ENCODE measurements around the gene SH3D21. TPM values are rescaled to one million over a fixed set of nuclear protein-coding genes. Genes with fewer than 3 reads are reported as not detected.
A peak's percentile ranks its signal among the peaks of the same experiment; 100 is the strongest.

SH3D21 gene
- total RNA-seq, 1 donor from 2014 or later, result 8.5 TPM

DNA sequence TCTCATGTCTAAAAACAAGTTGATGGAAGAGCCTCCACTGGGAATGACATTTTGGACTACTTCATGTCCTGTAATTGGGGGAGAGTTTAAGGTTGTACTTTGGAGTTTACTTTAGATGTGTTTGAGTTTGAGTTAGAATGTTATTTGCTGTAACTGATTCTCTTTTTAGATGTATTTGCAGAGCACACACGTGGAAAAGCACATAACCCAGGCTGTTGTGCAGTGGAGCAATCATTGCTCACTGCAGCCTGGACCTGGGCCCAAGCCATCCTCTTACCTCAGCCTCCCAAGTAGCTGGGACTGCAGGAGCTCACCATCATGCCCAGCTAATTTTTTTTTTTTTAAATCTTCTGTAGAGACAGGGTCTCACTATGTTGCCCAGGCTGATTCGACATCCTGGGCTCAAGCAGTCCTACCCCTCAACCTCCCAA, 36.7 kb upstream of the SH3D21 start:
- TF ChIP-seq, protein P1, sequence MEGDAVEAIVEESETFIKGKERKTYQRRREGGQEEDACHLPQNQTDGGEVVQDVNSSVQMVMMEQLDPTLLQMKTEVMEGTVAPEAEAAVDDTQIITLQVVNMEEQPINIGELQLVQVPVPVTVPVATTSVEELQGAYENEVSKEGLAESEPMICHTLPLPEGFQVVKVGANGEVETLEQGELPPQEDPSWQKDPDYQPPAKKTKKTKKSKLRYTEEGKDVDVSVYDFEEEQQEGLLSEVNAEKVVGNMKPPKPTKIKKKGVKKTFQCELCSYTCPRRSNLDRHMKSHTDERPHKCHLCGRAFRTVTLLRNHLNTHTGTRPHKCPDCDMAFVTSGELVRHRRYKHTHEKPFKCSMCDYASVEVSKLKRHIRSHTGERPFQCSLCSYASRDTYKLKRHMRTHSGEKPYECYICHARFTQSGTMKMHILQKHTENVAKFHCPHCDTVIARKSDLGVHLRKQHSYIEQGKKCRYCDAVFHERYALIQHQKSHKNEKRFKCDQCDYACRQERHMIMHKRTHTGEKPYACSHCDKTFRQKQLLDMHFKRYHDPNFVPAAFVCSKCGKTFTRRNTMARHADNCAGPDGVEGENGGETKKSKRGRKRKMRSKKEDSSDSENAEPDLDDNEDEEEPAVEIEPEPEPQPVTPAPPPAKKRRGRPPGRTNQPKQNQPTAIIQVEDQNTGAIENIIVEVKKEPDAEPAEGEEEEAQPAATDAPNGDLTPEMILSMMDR (IDR thresholded peaks at IDR 0.05), result no peak
- DNase-seq (peak; percentile 48), ATAC-seq (peak in 1 of 2 donors; percentile 52)
- Histone ChIP-seq H3K4me3 (no peak overlapping the region), H3K27me3 (ENCODE audit: low read depth) (no peaks in the 10 kb centered on the region), H3K36me3 (peaks cover 54% of the 10 kb centered on the region), H3K9me3 (no peaks in the 10 kb centered on the region), H3K27ac (no peak overlapping the region), H3K4me1 (no peaks in the 10 kb centered on the region)
- intact Hi-C loops (cut with DNase I), result no loop called here

DNA sequence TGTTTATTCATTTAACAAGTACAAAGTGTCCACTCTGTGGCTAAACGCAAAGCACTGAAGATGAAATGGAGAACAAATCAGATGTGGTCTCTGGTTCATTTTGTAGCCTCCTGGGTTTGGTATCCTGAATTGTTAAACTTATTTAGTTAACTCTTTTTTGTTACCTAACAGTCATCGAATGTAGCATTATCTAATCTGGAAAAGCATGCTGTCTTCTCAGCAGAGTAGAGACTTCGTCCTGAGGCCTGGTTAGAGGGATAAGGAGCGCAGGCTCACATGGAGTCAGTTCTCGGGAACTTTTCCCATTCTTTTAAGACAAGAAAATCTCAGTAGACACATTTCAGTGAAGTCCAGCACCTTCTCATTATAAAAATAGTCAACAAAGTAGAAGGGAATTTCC, 33.1 kb upstream of the SH3D21 start:
- TF ChIP-seq, protein P1 (IDR thresholded peaks at IDR 0.05), result no peak
- no peaks in the 10 kb centered on the region for H3K4me1 ChIP-seq
- intact Hi-C loops (cut with DNase I), result no loop called here
- no peaks in the 10 kb centered on the region for H3K27me3 ChIP-seq (ENCODE audit: low read depth)
- H3K9me3 ChIP-seq, result no peaks in the 10 kb centered on the region
- no peak overlapping the region for H3K4me3 ChIP-seq
- peaks cover 47% of the 10 kb centered on the region for H3K36me3 ChIP-seq
- DNase-seq (no peak), ATAC-seq (no peak)
- H3K27ac ChIP-seq, result no peak overlapping the region

DNA sequence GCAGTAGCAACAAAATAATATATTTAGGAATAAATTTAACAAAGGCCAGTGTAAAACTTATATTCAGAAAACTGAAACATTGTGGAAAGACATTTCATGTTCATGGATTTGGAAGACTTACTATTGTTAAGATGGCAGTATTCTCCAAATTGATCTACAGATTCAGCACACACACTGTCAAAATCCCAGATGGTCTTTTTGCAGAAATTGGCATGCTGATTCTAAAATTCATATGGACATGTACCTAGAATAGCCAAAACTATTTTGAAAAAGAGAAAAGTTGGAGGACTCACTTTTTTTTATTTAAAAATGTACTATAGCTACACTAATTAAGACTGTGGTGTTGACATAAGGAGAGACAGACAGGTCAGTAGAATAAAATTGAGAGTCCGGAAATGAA, 32.0 kb upstream of the SH3D21 start:
- Histone ChIP-seq H3K36me3 (peaks cover 37% of the 10 kb centered on the region), H3K4me1 (peaks cover 6% of the 10 kb centered on the region)

DNA sequence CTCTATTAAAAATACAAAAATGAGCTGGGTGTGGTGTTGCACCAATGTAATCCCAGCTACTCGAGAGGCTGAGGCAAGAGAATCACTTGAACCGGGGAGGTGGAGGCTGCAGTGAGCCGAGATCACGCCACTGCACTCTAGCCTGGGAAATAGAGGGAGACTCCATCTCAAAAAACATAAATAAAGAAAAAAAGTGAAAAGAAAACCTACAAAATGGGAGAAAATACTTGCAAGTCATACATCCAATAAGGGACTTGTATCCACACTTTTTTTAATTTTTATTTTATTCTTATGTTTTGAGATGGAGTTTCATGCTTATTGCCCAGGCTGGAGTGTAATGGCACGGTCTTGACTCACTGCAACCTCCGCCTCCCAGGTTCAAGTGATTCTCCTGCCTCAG, 29.5 kb upstream of the SH3D21 start:
- intact Hi-C loops (cut with DNase I), result no loop called here

More for the DNA sequence above, 32.0 kb upstream of the SH3D21 start:
- TF ChIP-seq, protein P1 (IDR thresholded peaks at IDR 0.05), result no peak
- ATAC-seq (no peak), DNase-seq (no peak)
- Histone ChIP-seq H3K9me3 (no peaks in the 10 kb centered on the region), H3K27me3 (ENCODE audit: low read depth) (no peaks in the 10 kb centered on the region), H3K4me3 (no peak overlapping the region), H3K27ac (no peak overlapping the region)
- intact Hi-C loops (cut with DNase I), result no loop called here

DNA sequence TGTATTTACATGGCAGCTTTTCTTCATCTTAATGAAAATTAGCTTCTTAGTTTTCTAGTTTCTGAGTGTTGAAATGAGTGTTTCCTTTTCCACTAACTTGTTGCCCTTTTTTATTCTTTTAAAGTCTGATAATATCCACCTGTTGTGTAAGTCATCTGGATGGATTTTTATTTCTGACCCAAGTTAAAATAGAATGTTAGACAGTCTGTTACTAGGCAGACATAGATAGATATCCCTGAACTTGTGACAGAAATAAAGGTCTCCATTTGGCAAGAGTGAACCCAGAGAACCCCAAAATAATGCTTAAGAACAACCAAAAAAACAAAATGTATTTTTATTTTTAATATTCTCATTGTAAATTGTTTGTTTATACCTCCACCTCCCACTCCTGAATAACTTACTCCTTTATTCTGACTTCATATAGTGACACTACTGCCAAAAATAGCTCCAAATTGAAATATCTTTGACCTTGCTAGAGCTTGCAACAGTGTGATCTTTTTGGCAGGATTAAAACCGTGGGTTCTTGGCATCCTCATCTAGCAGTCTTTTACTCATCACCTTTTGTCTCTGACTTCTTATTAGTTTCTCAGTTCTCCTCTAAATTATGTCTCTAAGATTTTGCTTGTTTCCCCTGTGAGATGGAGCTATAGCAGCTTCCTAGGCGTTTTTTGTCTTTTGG, 26.9 kb upstream of the SH3D21 start:
- intact Hi-C loops (cut with DNase I), result no loop called here
- Histone ChIP-seq H3K4me1 (peaks cover 34% of the 10 kb centered on the region), H3K9me3 (no peaks in the 10 kb centered on the region), H3K27me3 (ENCODE audit: low read depth) (no peaks in the 10 kb centered on the region), H3K36me3 (peaks cover 32% of the 10 kb centered on the region), H3K27ac (no peak overlapping the region), H3K4me3 (no peak overlapping the region)
- DNase-seq, result no peak
- no peak for ATAC-seq
- TF ChIP-seq, protein P1 (IDR thresholded peaks at IDR 0.05), result no peak

More for the DNA sequence above, 29.5 kb upstream of the SH3D21 start:
- Histone ChIP-seq H3K4me3 (no peak overlapping the region), H3K36me3 (peaks cover 26% of the 10 kb centered on the region), H3K9me3 (no peaks in the 10 kb centered on the region), H3K4me1 (peaks cover 19% of the 10 kb centered on the region), H3K27me3 (ENCODE audit: low read depth) (no peaks in the 10 kb centered on the region), H3K27ac (no peak overlapping the region)
- ATAC-seq (no peak), DNase-seq (no peak)
- TF ChIP-seq, protein P1 (IDR thresholded peaks at IDR 0.05), result no peak
